Breast epithelium (tissue), 4 donors: ENCODE data around the gene SLC39A11. TPM values are rescaled to one million over a fixed set of nuclear protein-coding genes. Genes with fewer than 3 reads are reported as not detected.

ENCODE experiments used
- DNase-seq, 2 donors: peaks; one replicate each; pipeline ENCODE4 v3.0.0-alpha.2; 2019; ENCODE audit warnings: low spot score in 2 of 2
- H3K27ac ChIP-seq, 2 donors: fragments of 200-600 bp; sonication (generic) in 1 of 2; one replicate each; pipeline ENCODE4 v1.5.1; 2016 to 2019; ENCODE audit warnings: mild to moderate bottlenecking in 1 of 2
- H3K27me3 ChIP-seq, 2 donors: fragments of 200-600 bp; sonication (generic) in 1 of 2; one replicate each; pipeline versions ENCODE4 v1.5.1 to v1.6.0; 2017 to 2019; ENCODE audit warnings: control low read depth in 1 of 2, mild to moderate bottlenecking in 1 of 2
- H3K36me3 ChIP-seq: fragments of 200-600 bp; one replicate; pipeline ENCODE4 v1.5.1; 2019
- H3K4me1 ChIP-seq, 2 donors: fragments of 200-600 bp; sonication (generic); one replicate each; pipeline ENCODE4 v1.5.1; 2016 to 2019; ENCODE audit warnings: control low read depth in 1 of 2
- H3K4me3 ChIP-seq, 3 donors: fragments of 200-600 bp; sonication (generic); 1 replicate in 2 of 3; 2 replicates in 1 of 3; pipeline ENCODE4 v1.5.1; 2016 to 2019; ENCODE audit warnings: mild to moderate bottlenecking in 3 of 3, moderate library complexity in 2 of 3
- H3K9me3 ChIP-seq, 2 donors: fragments of 200-600 bp; sonication (generic) in 1 of 2; one replicate each; pipeline ENCODE4 v1.5.1; 2016 to 2019; ENCODE audit warnings: control low read depth in 1 of 2
- POLR2A ChIP-seq: fragments of 450-650 bp; IDR thresholded peaks from one replicate; pipeline ENCODE4 v1.6.1; 2016; ENCODE audit warnings: antibody characterized with exemption, mild to moderate bottlenecking, moderate library complexity
- POLR2AphosphoS5 ChIP-seq, 3 donors: sonication (generic); formaldehyde crosslinking; IDR thresholded peaks; one replicate each; pipeline ENCODE4 v1.6.1; 2017; ENCODE audit warnings: antibody characterized with exemption in 3 of 3
- intact Hi-C: fragments of 100-400 bp; cut with DNase I; formaldehyde crosslinking; loops from one replicate; pipeline ENCODE4 v1.15.1; 2023; ENCODE audit warnings: low total_unique reads
- total RNA-seq, 3 donors: library from RNA; depleted of rRNA; stranded (reverse); fragments of >200 nt; gene quantifications; one replicate each; pipeline ENCODE4 v1.1.0, GENCODE V29; 2016
- TF ChIP-seq, protein P1 (sequence below), 3 donors: fragments of 450-650 bp; IDR thresholded peaks; one replicate each; pipeline ENCODE4 v1.5.1; 2016 to 2017; ENCODE audit warnings: antibody characterized with exemption in 3 of 3, mild to moderate bottlenecking in 3 of 3, moderate library complexity in 3 of 3

Gene SLC39A11
- total RNA-seq, 3 donors from 2014 or later = 31.8 to 54.6 (median 47.0) TPM

DNA sequence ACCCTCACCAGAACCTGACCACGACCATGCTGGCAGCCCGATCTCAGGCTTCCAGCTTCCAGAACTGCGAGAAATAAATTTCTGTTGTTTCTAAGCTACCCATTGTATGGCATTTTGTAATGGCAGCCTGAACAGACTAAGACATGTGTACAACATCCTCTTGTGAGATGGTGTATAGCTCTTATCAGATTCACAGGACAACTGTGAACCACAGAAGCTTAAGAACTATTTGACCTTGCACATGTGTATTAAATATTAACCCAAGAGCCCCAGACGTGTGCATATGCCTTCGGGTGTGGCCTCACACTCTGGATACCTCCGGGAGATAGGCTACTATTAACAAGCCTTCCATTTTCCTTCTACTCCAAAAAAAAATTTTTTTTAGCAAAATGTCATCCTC lies 248.9 kb downstream of the SLC39A11 start:
- Histone ChIP-seq H3K27me3 (no peaks in the 10 kb centered on the region), H3K4me1 (no peaks in the 10 kb centered on the region), H3K36me3 (no peaks in the 10 kb centered on the region), H3K9me3 (peaks cover 0 to 8% of the 10 kb centered on the region in 2 donors), H3K27ac (no peak overlapping the region), H3K4me3 (no peak overlapping the region)
- TF ChIP-seq POLR2AphosphoS5 (IDR thresholded peaks at IDR 0.05) (no peak), POLR2A (no peak)
- TF ChIP-seq, protein P1, sequence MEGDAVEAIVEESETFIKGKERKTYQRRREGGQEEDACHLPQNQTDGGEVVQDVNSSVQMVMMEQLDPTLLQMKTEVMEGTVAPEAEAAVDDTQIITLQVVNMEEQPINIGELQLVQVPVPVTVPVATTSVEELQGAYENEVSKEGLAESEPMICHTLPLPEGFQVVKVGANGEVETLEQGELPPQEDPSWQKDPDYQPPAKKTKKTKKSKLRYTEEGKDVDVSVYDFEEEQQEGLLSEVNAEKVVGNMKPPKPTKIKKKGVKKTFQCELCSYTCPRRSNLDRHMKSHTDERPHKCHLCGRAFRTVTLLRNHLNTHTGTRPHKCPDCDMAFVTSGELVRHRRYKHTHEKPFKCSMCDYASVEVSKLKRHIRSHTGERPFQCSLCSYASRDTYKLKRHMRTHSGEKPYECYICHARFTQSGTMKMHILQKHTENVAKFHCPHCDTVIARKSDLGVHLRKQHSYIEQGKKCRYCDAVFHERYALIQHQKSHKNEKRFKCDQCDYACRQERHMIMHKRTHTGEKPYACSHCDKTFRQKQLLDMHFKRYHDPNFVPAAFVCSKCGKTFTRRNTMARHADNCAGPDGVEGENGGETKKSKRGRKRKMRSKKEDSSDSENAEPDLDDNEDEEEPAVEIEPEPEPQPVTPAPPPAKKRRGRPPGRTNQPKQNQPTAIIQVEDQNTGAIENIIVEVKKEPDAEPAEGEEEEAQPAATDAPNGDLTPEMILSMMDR (IDR thresholded peaks at IDR 0.05) = no peak
- intact Hi-C loops = no loop called here
- no peak for DNase-seq

DNA sequence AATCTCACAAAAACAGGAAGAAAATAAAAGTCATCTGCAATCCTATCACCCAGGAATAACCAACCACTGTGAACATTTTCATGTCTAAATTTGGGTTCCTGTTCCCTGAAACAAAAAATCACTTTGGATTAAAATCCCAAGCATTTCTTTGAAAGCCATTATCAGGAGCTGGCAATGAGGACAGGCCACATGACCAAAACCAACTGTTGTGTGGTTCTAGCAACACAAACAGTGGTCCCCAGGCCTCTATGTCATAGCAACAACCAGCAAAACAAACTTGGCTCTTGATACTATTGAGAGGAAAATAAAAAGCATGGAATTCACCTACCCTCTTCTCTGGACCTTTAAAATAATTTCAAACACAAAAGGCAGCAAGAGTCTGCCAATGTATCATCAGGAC lies 252.5 kb downstream of the SLC39A11 start:
- no peak for TF ChIP-seq POLR2A
- TF ChIP-seq POLR2AphosphoS5 (IDR thresholded peaks at IDR 0.05) = no peak
- TF ChIP-seq, protein P1 (IDR thresholded peaks at IDR 0.05) = no peak
- no peak overlapping the region for H3K4me3 ChIP-seq
- intact Hi-C loops = no loop called here
- no peaks in the 10 kb centered on the region for H3K27me3 ChIP-seq
- H3K36me3 ChIP-seq = no peaks in the 10 kb centered on the region
- peaks cover 0 to 8% of the 10 kb centered on the region in 2 donors for H3K9me3 ChIP-seq
- no peak for DNase-seq
- no peak overlapping the region for H3K27ac ChIP-seq
- H3K4me1 ChIP-seq = no peaks in the 10 kb centered on the region

DNA sequence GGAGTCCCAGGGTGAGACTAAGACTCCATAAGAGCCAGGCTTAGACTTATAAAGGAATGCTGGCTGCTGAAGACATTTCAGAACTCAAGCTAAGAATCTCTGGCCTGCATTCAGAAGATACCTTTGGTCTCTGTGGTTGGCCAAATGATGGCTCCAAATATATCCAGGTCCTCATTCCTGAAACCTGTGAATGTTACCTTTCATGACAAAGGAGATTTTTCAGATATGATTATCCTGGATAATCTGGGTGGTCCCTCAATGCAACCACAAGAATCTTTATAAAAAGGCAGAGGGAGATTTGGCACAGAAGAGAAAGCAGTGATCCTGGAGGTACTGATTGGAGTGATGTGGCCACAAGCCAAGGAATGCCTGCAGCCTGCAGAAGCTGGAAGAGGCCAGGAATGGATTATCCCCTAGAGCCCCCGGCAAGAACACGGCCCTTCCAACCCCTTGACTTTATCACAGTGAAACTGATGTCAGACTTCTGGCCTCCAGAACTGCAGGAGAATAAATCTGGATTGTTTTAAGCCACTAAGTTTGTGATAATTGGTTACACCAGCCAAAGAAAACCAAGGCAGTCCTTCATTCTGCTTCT lies 253.3 kb downstream of the SLC39A11 start:
- Histone ChIP-seq H3K4me1 (no peaks in the 10 kb centered on the region), H3K4me3 (no peak overlapping the region), H3K36me3 (no peaks in the 10 kb centered on the region), H3K27ac (no peak overlapping the region), H3K27me3 (no peaks in the 10 kb centered on the region), H3K9me3 (peaks cover 0 to 8% of the 10 kb centered on the region in 2 donors)
- intact Hi-C loops = no loop called here
- no peak for DNase-seq
- TF ChIP-seq, protein P1 (IDR thresholded peaks at IDR 0.05) = no peak
- TF ChIP-seq POLR2AphosphoS5 (IDR thresholded peaks at IDR 0.05) (no peak), POLR2A (no peak)

DNA sequence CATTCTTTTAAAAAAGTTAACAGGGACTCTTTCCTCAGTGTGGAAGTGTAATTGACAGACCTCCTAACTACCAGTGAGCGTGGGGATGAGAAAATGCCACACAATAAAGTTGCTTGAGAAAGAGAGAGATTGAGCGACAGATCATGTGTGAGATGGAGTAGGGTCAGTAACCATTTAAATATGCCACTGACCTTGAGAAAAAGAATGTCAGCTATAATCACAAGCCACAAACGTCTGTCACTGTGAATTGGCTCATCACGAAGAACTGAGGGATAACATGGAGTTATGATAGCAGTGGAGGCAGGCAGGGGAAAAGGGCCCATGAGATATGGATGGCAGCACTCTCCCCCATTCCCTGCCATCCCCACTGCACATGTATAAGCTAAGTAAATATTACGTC lies 253.9 kb downstream of the SLC39A11 start:
- DNase-seq = no peak
- intact Hi-C loops = no loop called here
- no peaks in the 10 kb centered on the region for H3K36me3 ChIP-seq
- H3K27ac ChIP-seq = no peak overlapping the region
- H3K27me3 ChIP-seq = no peaks in the 10 kb centered on the region
- H3K4me3 ChIP-seq = no peak overlapping the region
- no peaks in the 10 kb centered on the region for H3K4me1 ChIP-seq
- no peak for TF ChIP-seq POLR2AphosphoS5 (IDR thresholded peaks at IDR 0.05)
- TF ChIP-seq POLR2A = no peak
- peaks cover 0 to 8% of the 10 kb centered on the region in 2 donors for H3K9me3 ChIP-seq

DNA sequence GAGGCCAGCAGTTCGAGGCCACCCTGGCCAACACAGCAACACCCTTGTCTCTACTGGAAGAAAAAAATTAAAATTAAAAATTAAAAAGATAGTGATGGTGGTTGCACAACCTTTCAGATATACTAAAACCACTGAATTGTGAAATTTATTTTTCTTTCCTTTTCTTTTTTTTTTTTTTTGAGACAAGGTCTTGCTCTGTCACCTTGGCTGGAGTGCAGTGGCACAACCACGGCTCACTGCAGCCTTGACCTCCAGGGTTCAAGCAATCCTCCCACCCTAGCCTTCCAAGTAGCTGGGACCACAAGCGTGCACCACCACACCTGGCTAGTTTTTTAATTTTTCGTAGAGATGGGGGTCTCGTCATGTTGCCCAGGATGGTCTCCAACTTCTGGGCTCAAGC lies 254.4 kb downstream of the SLC39A11 start:
- intact Hi-C loops = no loop called here
- Histone ChIP-seq H3K27me3 (no peaks in the 10 kb centered on the region), H3K9me3 (peaks cover 0 to 8% of the 10 kb centered on the region in 2 donors), H3K27ac (no peak overlapping the region), H3K4me1 (no peaks in the 10 kb centered on the region), H3K36me3 (no peaks in the 10 kb centered on the region), H3K4me3 (no peak overlapping the region)
- TF ChIP-seq, protein P1 (IDR thresholded peaks at IDR 0.05) = no peak
- TF ChIP-seq POLR2AphosphoS5 (IDR thresholded peaks at IDR 0.05) = no peak
- TF ChIP-seq POLR2A = no peak
- DNase-seq = no peak
